SU-DHL-6 (cell line): ENCODE data around the gene ZBP1.

ENCODE experiments used
- H2AFZ ChIP-seq: fragments of 200-600 bp; sonication (generic); 2 replicates; pipeline ENCODE4 v1.6.1; 2014; ENCODE audit warnings: low read depth, mild to moderate bottlenecking, moderate library complexity, mixed read lengths, antibody characterized with exemption, low read length; ENCODE audit not compliant: severe bottlenecking
- H3F3A ChIP-seq: fragments of 200-600 bp; shearing (Covaris generic); 2 replicates; pipeline ENCODE4 v1.6.0; 2016; ENCODE audit warnings: antibody characterized with exemption, mild to moderate bottlenecking; ENCODE audit not compliant: insufficient read depth
- H3K27ac ChIP-seq: fragments of 200-600 bp; sonication (generic); 2 replicates; pipeline ENCODE4 v1.5.1; 2016; ENCODE audit warnings: low read depth, mild to moderate bottlenecking, low read length, moderate library complexity, mixed read lengths
- H3K27me3 ChIP-seq: fragments of 200-600 bp; sonication (generic), shearing (Covaris generic); 2 replicates; pipeline ENCODE4 v1.6.0; 2014; ENCODE audit warnings: mild to moderate bottlenecking, low read length
- H3K36me3 ChIP-seq: fragments of 200-600 bp; sonication (generic); 2 replicates; pipeline ENCODE4 v1.6.1; 2014; ENCODE audit warnings: mild to moderate bottlenecking, low read length, mixed read lengths
- H3K4me2 ChIP-seq: fragments of 300-600, 200-600 bp; shearing (Covaris generic), sonication (generic); 2 replicates; pipeline ENCODE4 v1.6.0; 2014; ENCODE audit warnings: low read length, low read depth, mild to moderate bottlenecking; ENCODE audit not compliant: poor library complexity, severe bottlenecking
- H3K4me3 ChIP-seq: fragments of 200-600 bp; sonication (generic); 2 replicates; pipeline ENCODE4 v1.5.1; 2014; ENCODE audit warnings: antibody characterized with exemption, low read length, mild to moderate bottlenecking, mixed read lengths; ENCODE audit not compliant: insufficient read depth, poor library complexity, severe bottlenecking
- H3K79me2 ChIP-seq: fragments of 200-600 bp; sonication (generic); 2 replicates; pipeline ENCODE4 v1.6.1; 2014; ENCODE audit warnings: mild to moderate bottlenecking, low read length, moderate library complexity; ENCODE audit not compliant: insufficient read depth
- H3K9ac ChIP-seq: fragments of 200-600 bp; sonication (generic); 2 replicates; pipeline ENCODE4 v1.7.0; 2014; ENCODE audit warnings: mild to moderate bottlenecking, low read length
- H3K9me2 ChIP-seq: fragments of 200-600 bp; sonication (generic); replicated peaks from 2 replicates; pipeline ENCODE4 v1.6.1; 2014; ENCODE audit warnings: low read length; ENCODE audit not compliant: insufficient read depth
- H3K9me3 ChIP-seq: fragments of 200-600 bp; sonication (generic); 2 replicates; pipeline ENCODE4 v1.6.1; 2014; ENCODE audit warnings: low read length, mixed read lengths; ENCODE audit not compliant: insufficient read depth
- H4K20me1 ChIP-seq: fragments of 200-600 bp; sonication (generic); 2 replicates; pipeline ENCODE4 v1.6.1; 2014; ENCODE audit warnings: low read depth, mild to moderate bottlenecking, antibody characterized with exemption, low read length, moderate library complexity, mixed read lengths
- EZH2phosphoT487 ChIP-seq: fragments of 200-600 bp; sonication (generic), shearing (Covaris generic); conservative IDR thresholded peaks from 2 replicates; pipeline ENCODE4 v1.6.1; 2018; ENCODE audit warnings: mild to moderate bottlenecking, antibody characterized with exemption, low read length, moderate library complexity, mixed read lengths
- TF ChIP-seq, protein P1 (sequence below): fragments of 200-600 bp; sonication (generic); IDR thresholded peaks from one replicate; pipeline ENCODE4 v1.5.1; 2017; ENCODE audit warnings: antibody characterized with exemption, mild to moderate bottlenecking, low read length, moderate library complexity; ENCODE audit not compliant: insufficient read depth, poor library complexity, severe bottlenecking

Gene ZBP1

DNA sequence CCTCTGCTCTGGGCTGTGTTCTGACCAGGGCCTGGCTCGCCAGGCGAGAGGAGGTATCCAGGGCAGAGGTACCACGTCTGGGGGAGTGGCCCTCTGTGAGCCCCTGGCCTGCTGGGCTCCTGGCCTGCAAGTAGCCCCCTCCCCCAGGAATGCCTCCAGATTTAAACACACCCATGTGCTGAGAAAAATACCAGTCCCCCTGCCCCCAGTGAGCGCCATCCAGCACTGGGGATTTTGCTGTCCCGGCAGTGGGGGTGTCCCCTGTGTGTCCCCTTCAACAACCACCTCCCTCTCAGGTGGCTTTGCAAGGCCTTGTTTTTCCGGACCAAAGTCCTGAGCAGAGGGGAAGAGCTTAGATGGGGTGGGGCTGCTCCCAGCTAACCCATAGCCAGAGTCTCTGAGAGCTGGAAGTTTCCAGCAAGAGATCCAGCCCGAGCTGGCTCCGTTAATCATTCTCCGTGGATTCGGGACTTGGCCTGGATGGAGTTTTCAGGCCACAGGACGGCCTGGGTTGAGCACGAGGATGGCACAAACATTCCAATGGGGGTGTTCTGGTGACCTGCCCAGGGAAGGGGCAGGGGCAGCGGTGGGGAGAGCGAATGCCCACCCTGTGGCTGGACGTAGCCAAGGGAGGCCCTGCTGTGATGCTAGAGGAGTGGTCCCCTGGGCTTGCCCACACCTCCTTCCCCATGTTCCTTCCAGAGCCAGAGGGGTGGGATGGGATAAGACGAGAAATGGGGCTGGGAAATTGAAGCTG lies 30.3 kb downstream of the ZBP1 start:
- Histone ChIP-seq H3F3A (no peaks in the 10 kb centered on the region), H3K9ac (no peak overlapping the region), H3K36me3 (no peaks in the 10 kb centered on the region), H3K27me3 (no peaks in the 10 kb centered on the region), H3K27ac (no peak overlapping the region), H3K9me2 (no peaks in the 10 kb centered on the region), H3K4me3 (no peak overlapping the region), H2AFZ (no peak overlapping the region), H3K9me3 (0 out of 2 replicates have a peak, but pooled peaks cover 6% of the 10 kb centered on the region), H4K20me1 (no peaks in the 10 kb centered on the region), H3K79me2 (no peaks in the 10 kb centered on the region), H3K4me2 (no peak overlapping the region)
- TF ChIP-seq, protein P1, sequence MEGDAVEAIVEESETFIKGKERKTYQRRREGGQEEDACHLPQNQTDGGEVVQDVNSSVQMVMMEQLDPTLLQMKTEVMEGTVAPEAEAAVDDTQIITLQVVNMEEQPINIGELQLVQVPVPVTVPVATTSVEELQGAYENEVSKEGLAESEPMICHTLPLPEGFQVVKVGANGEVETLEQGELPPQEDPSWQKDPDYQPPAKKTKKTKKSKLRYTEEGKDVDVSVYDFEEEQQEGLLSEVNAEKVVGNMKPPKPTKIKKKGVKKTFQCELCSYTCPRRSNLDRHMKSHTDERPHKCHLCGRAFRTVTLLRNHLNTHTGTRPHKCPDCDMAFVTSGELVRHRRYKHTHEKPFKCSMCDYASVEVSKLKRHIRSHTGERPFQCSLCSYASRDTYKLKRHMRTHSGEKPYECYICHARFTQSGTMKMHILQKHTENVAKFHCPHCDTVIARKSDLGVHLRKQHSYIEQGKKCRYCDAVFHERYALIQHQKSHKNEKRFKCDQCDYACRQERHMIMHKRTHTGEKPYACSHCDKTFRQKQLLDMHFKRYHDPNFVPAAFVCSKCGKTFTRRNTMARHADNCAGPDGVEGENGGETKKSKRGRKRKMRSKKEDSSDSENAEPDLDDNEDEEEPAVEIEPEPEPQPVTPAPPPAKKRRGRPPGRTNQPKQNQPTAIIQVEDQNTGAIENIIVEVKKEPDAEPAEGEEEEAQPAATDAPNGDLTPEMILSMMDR: no peak
- TF ChIP-seq EZH2phosphoT487: no peak

DNA sequence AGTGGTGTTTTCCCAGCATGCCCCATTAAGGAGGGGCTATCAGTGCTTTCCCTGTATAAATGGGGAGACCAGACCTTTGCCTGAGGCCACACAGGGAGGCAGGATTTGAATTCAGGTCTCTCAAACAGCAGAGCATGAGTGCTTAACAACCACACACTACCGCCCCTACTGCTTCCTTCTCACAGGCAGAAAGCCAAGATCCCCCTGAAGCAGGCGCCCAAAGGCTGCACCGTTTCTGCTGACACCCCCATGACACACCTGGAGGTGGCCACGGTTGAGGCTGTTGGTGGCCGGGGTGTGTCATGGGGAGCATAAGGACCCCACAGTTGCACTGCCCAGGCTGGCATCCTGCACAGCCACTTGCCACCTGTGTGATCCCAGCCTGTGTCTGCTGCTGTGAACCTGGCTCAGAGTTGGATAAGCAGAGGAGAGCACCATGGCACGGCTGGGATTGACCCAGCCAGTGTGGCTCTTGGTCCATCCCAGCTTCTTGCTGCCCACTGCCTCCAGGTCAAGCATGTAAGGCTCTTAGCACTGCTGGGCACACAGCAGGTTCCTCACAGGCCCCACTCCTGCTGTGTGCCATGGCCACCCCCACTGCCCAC lies 31.0 kb downstream of the ZBP1 start:
- Histone ChIP-seq H3K36me3 (no peaks in the 10 kb centered on the region), H3K9me2 (no peaks in the 10 kb centered on the region), H3K9ac (no peak overlapping the region), H2AFZ (no peak overlapping the region), H4K20me1 (no peaks in the 10 kb centered on the region), H3K4me3 (no peak overlapping the region), H3K4me2 (no peak overlapping the region), H3K79me2 (no peaks in the 10 kb centered on the region), H3K27ac (no peak overlapping the region), H3K9me3 (0 out of 2 replicates have a peak, but pooled peaks cover 6% of the 10 kb centered on the region), H3K27me3 (no peaks in the 10 kb centered on the region), H3F3A (no peaks in the 10 kb centered on the region)
- no peak for TF ChIP-seq EZH2phosphoT487
- TF ChIP-seq, protein P1: no peak

DNA sequence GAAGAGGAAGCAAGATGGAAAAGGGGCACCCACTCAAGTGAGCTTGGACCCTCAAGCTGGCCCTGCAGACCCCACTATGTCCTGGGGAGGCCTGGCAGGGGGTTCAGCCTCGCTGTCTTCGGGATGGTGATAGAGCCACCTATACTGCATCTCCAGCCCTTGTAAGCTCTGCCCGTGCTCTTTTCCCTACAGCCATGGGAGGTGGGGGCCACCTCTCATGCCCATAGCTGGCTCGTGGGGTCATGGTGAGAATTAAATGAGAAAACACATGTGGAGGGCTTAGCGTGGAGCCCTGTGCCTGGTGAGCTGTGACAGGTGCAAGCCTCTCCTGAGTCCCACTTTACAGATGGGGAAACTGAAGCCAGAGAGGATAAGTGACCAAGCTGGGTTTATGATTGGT lies 31.6 kb downstream of the ZBP1 start:
- Histone ChIP-seq H3K9me3 (0 out of 2 replicates have a peak, but pooled peaks cover 6% of the 10 kb centered on the region), H3K36me3 (no peaks in the 10 kb centered on the region), H3K9ac (no peak overlapping the region), H3K79me2 (no peaks in the 10 kb centered on the region), H3K27me3 (no peaks in the 10 kb centered on the region), H3F3A (no peaks in the 10 kb centered on the region), H3K9me2 (no peaks in the 10 kb centered on the region), H3K27ac (no peak overlapping the region), H2AFZ (no peak overlapping the region), H3K4me2 (no peak overlapping the region), H4K20me1 (no peaks in the 10 kb centered on the region), H3K4me3 (no peak overlapping the region)
- TF ChIP-seq, protein P1: no peak
- no peak for TF ChIP-seq EZH2phosphoT487
